GM20431 (cell line): ENCODE results near the gene KLF12.

Source experiments
- in situ Hi-C: fragments of 300-500 bp; cut with MseI, MboI; formaldehyde crosslinking; loops from one replicate; pipeline ENCODE4 v1.15.0; 2020; ENCODE audit warnings: low sequenced_read_pairs; ENCODE audit not compliant: unreplicated experiment

KLF12 gene

GRCh38 chr13:74105871-74106270 lies 28.3 kb downstream of the KLF12 start:
- in situ Hi-C loops = no loop called here

DNA sequence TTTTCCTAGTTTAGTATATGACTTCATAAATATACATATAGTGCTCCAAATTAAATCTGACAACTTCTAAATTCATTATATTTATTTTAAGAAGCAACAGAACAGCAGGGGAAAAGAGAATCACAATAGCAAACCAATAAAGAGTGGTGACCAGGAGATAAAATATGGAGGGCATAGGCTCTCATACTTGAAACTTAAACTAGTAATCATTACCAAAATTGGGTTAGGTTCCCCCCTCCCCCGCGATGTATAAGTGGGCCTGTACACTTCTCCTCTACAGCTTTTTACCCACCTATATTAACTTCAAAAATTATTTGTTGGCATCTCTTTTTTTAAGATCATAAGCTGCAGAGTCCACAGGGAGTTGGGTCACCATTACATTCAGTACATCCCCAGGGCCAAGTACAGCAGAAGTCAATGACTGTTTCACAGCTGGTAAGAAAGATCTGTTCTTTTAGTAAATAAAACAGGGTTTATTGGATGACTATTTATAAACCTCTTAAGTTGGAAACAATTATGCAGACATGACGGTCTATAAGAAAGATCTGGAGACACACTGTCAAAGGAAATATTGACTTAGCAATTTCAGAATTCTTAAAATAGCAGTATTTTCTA lies 29.4 kb downstream of the KLF12 start:
- in situ Hi-C loops = no loop called here

- in situ Hi-C loops = no loop called here
Measured at GRCh38 chr13:74103970-74104555, 30.1 kb downstream of the KLF12 start.

DNA sequence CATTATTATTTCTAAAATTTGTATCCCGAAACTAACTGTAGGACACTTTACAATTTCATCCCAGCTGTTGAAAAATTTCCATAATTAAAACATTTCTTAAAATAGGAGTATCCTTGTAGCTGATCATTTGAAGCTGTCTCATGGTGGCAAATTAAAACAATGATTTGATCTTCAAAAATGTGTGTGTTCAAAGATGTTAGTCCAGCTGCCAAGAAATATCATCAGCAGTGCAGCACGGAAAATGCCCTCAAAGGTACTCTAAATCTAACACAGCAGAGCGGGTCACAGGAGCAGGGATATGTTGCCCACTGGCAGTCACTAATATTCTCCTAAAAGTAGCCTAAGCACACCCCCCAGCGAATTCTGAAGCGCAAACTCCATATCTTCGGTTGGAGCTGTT lies 31.0 kb downstream of the KLF12 start:
- in situ Hi-C loops = no loop called here

GRCh38 chr13:74102691-74103090 lies 31.5 kb downstream of the KLF12 start:
- in situ Hi-C loops = no loop called here

DNA sequence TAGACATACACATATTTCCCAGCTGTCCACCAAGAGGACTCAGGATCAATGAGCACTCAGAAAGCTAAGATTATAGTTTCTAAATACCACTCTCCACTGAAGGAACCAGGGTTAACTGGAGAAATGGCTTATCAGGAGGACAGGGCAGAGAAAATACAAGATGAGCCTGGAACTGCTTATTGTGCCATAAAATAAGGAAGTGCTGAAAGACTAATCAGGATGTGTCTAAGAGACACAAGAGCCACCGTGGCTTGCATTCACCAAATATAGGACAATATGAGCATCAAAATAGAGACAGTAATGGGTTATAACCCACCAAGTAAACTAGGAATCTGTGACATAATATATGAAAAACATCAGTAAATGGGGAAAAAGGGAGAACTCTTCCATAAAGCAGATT lies 32.8 kb downstream of the KLF12 start:
- in situ Hi-C loops = no loop called here

- in situ Hi-C loops = no loop called here
Measured at GRCh38 chr13:74098077-74098476, 36.1 kb downstream of the KLF12 start.

DNA sequence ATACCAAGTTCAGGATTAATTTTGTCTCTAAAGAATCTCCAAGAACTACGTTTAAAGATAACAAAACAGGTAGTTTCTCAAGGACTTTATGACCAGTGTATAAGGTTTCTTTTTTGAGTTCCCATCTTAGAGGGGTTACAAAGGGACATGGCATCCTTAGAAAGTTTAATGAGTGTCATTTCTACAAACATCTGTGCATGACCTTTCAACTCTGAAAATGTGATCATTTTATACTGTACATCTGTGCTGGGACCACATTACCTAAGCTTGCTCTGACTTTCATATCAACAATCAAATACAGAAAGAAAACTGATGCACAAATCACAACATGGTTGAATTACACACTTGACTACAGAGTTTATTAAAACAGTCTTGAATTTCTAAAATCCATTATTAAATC lies 37.1 kb downstream of the KLF12 start:
- in situ Hi-C loops = no loop called here

DNA sequence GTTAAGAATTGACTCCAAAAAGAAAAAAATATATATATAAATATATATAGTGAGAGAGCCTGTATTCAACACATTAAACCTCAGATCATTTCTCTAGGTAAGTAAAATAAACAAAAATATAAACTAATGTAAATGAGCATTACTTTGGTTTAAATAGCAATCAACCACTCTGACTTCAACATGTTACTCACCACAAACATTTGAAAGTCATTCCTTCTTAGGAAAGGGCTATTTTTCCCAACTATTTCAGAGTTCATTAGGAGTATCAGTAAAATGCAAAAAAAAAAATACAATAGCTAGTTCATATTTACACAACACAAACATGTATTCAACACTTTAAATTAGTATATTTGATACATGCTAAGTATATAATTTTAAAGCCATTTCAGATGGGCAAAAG lies 40.5 kb downstream of the KLF12 start:
- in situ Hi-C loops = no loop called here

- in situ Hi-C loops = no loop called here
Measured at GRCh38 chr13:74092711-74093110, 41.5 kb downstream of the KLF12 start.

DNA sequence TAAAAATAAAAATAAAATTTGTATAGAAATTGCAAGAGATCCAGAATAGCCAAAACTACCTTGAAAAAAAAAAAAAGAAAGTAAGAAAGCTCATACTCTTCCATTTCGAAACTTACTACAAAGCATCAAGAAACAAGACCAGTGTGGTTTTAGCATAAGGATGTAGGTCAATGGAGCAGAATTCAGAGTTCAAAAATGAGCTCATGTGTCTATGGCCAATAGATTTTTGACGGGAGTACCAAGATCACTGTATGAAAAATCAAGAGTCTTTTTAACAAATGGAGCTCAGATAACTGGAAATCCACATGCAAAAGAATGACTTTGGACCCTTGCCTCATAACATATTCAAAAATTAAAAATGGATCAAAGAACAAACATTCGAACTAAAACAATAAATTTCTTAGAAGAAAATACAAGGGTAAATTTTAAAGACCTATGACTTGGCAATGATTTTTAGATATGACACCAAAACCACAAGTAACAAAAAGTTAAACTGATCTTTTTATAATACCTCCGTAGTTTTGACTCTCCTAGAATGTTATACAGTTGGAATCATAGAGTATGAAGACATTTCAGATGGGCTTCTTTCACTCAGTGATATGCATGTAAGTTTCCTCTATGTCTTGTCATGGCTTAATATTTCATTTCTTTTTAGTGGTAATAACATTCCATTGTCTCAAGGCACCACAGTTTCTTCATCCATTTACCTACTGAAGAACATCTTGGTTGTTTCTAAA lies 43.2 kb downstream of the KLF12 start:
- in situ Hi-C loops = no loop called here

GRCh38 chr13:74090397-74090796 lies 43.8 kb downstream of the KLF12 start:
- in situ Hi-C loops = no loop called here

DNA sequence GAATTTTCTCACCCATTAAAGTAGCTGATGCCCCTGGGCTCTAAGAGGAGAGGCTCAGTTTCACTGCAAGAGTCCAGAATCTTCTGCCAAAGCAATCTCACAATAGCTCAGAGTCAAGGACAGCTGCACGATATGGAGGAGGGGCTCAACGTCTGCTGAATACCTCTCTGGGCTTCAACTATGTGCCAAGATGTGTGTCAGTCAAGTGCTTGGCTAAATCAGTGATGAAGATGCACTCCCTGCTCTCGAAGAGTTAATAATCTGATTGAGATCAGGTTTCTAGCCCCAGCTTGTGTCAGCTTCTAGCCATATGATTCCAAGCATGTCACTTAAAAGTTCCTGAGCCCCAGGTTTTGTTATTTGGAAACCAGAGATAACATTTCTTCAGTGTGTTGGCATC lies 46.8 kb downstream of the KLF12 start:
- in situ Hi-C loops = no loop called here
